HG03457 (cell line): Measurements from ENCODE around the gene STK11.
"Not testable (repeated sequence)": the region's sequence is repeated elsewhere in the genome, so short reads cannot be mapped to it uniquely, and the experiment has no call there.

Source experiments
- ATAC-seq: cut with Tn5 transposase; IDR thresholded peaks from one replicate; pipeline ENCODE4 v1.9.1; 2021; ENCODE audit warnings: moderate number of reproducible peaks; ENCODE audit not compliant: unreplicated experiment

STK11 gene

DNA sequence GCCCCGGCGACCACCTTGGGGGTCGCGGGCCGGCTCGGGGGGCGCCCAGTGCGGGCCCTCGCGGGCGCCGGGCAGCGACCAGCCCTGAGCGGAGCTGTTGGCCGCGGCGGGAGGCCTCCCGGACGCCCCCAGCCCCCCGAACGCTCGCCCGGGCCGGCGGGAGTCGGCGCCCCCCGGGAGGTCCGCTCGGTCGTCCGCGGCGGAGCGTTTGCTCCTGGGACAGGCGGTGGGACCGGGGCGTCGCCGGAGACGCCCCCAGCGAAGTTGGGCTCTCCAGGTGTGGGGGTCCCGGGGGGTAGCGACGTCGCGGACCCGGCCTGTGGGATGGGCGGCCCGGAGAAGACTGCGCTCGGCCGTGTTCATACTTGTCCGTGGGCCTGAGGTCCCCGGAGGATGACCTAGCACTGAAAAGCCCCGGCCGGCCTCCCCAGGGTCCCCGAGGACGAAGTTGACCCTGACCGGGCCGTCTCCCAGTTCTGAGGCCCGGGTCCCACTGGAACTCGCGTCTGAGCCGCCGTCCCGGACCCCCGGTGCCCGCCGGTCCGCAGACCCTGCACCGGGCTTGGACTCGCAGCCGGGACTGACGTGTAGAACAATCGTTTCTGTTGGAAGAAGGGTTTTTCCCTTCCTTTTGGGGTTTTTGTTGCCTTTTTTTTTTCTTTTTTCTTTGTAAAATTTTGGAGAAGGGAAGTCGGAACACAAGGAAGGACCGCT, 729 bp downstream of the STK11 start:
- no peak for ATAC-seq

DNA sequence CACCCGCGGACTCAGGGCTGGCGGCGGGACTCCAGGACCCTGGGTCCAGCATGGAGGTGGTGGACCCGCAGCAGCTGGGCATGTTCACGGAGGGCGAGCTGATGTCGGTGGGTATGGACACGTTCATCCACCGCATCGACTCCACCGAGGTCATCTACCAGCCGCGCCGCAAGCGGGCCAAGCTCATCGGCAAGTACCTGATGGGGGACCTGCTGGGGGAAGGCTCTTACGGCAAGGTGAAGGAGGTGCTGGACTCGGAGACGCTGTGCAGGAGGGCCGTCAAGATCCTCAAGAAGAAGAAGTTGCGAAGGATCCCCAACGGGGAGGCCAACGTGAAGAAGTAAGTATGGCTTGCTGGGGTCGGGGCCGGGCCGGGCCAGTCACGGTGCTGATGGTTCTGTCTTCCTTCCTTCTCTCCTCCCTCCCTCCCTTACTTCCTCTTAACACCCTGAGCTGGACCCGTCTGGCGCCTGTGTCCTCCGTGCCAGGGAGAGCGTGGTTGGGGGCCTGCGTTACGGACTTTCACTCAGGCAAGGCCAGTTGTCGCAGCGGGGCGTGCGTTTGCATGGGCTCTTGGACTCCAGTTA, 1.4 kb downstream of the STK11 start:
- no peak for ATAC-seq

DNA sequence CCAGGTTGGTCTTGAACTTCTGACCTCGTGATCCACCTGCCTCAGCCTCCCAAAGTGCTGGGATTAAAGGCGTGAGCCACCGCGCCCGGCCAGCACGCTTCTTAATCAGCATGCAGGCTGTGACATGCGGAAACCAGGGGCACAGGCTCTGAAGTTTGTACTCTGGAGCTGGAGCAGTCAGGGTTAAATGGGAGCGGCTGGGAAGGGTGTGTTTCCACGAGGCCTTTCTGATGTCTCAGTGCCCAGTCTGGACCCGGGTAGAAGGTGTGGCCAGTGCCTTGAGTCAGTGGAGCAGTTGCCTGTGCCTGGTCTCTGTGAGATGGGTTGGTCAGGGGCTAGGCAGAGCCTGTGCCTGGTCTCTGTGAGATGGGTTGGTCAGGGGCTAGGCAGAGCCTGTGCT, 3.3 kb downstream of the STK11 start:
- ATAC-seq, result not testable (repeated sequence)

DNA sequence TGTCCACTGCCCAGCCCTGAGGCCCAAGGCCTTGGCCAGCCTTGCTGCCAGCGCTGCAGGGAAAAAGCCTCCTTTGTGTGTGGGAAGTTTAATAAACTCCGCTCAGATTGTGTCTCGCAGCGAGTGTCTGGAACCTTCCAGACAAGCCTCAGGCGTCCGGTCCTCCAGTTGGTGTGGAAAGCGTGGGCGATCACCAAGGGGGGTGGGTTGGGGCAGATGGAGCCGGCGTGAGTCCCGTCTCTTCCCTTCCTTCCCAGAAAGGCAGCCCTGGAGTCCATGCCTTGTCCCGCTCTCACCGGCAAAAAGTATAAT, 4.6 kb downstream of the STK11 start:
- ATAC-seq, result no peak

DNA sequence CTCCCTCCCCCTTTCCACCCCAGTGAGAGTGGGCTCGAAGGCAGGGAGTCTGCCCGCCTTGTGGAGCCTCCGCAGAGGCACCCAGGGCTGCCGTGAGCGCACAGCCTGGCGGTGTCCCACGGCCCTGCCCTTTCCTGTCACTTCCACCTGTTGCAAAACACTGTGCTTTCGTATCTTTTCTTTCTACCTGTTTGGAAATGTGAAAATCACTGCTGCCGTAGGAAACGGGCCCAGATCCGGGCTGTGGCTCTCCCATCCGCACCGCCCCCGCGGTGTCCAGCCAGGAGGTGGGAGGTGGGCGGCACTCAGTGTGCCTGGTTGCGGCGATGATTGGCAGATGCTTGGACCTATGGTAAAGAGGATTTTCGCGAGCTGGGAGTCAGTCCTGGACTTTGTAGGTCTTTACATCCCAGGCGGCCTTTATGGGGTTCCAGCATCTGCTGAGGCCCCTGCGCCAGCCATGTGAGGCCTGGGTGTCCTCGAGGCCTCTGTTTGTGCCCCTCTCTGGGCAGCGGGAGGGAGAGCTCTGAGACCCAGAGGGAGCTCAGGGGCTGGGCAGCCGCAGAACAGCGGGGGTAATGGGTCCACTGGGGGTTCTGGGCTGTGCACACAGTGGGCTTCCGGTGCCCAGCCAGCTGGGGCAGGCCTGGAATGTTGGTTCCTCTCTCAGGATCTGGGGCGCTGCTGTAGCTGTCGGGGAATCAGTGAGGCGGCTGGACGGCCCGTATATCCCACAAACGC, 6.1 kb downstream of the STK11 start:
- ATAC-seq, result no peak

DNA sequence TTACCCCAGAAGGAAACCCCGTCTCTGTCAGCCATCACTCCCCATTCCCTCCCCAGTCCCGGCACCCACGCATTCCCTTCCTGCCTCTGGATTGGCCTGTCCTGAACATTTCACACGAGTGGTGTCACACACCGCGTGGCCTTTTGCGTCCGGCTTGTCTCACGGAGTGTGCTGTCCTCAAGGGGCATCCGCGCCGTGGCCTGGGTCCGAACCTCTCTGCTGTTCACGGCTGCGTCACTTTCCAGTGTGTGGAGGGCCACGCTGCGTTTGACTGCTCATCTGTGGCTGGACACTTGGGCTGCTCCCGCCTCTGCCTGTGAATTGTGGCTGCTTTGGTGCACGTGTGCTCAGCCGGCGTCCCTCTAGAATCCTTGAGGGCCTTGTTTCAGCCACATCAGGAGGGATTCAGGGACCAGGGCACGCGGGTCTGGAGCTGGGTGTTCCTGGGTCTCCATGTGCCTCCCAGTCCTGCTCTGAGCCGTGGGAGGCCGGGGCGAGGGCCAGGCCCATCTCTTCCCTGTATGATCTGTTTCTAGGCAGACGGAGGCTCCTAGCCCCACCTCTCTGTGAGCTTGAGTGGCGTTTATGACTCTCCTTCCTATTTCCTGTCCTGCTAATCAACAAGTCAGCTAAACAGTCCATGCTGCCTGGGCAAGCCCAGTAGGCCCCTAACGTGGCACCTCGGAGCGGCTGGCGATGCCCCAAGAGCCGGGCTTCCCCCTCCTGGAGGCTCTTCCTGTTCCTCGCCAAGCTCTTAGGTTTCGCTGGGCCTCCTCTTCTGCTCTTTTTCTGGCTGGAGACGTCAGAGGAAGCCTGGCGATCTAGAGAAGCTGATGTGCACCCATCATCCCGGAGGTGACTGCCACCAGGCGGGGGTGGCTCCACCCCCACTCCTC, 8.1 kb downstream of the STK11 start:
- ATAC-seq, result no peak

DNA sequence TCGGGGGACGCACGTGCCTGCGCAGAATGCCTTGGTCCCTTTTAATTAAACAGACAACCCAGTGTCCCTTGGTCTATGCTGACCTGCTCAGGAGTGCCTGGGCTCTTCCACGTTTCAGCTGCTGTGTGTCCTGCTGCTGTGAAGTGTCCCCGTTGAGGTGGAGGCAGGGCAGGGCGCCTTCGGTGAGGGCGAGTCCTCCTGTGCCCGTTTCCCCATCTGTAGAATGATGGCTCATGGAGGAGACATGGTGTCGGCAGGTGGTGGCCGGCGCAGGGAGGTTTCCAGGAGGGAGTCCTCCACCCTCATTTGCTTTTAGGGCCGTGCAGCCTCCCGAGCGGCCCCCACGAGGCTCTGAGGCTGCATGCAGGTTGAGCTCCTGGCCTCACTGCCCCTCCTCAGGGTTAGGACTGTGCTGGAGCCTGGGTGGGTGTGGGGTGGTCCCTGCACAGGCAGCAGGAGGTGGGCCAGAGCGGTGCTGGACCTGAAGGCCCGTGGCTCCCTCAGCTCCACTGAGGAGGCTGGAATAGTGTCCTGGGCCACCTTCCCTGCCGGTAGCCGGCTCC, 8.8 kb downstream of the STK11 start:
- ATAC-seq, result no peak

DNA sequence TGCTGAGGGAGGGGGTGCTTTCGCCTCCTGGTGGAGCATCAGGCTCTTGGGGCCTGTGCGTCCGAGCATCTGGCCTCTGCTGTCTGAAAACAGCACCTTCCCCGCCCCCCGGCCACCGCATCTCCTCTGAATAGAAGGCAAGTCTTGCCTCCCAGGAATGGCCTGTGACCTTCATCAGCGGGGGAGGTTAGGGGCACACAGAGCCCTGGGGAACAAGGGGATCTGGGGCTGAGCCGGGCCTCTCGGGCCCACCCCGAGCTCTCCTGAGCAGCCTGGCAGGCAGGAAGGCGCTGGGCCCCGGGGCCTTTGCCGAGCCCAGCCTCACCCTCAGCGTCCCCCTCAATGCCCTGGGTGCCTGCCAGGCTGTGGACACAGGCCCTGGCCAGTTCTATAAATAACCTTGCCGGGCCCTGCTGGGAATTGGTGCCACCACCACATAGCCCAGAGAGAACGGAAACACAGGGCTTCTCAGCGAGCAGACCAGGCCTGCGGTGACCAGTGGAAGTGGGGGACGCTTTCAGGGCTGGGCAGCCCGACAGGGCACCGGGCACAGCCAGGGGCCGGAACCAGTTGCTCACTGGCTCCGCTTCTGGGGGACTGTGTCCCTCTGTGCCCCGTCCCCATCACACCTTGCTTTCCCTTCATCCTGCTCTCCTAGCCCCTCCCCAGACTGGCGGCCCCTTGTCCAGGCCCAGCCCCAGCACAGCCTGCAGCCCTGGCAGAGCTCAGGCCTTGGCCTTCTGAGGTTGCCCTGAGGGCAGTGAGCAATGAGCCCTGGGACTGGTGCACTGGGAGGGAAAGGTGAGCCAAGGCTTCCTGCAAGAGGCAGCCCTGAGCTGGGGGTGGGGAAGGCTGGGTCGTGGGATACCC, 9.5 kb downstream of the STK11 start:
- no peak for ATAC-seq

DNA sequence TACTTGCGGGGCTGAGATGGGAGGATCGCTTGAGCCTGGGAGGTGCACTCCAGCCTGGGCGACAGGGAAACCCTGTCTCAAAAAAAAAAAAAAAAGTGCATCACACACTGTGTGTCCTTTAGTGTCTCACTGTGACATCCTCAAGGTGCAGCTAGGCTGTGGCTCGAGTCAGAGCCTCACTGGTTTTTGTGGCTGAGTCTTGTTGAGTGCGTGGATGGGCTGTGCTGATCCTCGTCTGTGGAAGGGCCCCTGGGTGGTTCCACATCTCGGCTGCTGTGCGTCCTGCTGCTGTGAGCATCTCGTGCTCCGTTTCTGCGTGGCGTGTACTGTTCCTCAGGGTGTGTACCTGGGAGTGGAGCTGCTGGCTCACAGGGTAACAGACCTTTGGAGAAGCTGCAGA, 11.2 kb downstream of the STK11 start:
- ATAC-seq, result no peak

DNA sequence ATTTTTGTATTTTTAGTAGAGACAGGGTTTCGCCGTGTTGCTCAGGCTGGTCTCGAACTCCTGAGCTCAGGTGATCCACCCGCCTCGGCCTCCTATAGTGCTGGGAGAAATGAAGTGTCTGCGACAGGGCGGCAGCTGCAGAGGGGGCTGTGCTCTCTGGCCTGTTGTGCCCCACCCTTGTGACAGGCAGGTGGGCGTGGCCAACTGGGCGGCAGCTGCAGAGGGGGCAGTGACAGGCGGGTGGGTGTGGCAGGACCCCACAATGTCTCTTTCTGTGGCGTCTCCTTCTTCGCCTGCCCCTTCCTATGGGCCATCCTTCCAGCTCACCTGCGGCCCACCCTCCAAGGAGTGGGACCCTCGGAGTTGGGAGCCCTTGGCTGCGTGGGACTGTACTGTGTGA, 11.8 kb downstream of the STK11 start:
- no peak for ATAC-seq

DNA sequence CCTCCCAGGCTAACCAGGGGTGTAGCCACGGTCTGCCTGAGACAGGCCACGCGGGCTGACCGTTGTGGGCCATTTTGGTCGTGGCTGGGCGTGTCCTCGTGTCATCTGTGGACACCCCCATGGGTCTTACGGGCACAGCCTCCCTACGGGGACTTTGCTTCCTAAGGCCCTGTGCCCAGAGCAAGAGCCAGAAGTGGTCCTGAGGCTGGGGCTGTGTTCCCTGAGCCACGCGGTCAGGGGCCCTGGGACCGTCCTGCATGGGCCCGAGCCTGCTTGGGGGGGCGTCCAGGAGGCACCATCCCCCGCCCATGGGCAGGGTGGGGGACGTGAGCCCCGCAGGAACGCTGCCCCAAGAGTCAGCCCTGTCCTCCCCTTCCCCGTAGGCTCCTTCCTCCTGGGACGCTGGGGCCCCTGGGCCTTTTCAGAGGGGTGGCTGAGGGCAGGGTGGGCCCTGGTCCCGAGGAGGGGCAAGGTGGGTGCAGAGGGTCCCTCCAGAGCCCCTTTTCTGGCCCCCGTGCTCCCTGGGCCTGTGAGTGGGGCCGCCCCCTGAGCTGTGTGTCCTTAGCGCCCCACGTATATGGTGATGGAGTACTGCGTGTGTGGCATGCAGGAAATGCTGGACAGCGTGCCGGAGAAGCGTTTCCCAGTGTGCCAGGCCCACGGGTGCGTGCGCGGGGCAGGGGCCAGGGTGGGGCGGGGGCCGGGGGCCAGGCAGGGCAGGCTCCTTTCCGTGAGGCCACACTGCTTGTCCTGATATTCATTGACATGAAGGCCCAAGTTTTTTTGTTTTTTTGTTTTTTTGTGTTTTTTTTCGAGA, 13.4 kb downstream of the STK11 start:
- ATAC-seq, result no peak

DNA sequence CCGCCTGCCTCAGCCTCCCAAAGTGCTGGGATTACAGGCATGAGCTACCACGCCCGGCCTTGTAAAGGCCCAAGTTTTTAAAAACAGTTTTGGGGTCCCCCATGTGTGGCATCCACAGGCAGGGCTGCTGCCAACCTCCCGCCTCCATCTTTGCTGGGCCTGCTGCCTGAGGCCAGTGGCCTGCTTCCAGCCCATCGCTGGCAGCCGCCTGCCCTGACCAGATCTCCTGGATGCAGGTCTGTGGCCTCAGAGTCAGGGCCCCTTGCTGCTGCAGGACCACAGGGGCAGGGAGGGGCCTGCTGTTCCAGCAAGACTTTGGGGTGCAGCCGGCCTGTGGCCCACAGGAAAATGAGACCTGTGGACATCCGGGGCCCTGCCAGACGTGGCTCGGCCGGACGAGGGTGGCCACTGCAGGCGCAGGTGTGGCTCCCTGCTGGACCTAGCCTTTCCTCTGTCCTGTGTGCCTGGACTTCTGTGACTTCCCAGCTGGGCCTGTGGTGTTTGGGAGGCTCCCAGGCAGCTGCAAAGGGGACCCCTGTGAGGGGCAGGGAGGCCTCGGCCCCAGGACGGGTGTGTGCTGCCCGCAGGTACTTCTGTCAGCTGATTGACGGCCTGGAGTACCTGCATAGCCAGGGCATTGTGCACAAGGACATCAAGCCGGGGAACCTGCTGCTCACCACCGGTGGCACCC, 14.4 kb downstream of the STK11 start:
- no peak for ATAC-seq

DNA sequence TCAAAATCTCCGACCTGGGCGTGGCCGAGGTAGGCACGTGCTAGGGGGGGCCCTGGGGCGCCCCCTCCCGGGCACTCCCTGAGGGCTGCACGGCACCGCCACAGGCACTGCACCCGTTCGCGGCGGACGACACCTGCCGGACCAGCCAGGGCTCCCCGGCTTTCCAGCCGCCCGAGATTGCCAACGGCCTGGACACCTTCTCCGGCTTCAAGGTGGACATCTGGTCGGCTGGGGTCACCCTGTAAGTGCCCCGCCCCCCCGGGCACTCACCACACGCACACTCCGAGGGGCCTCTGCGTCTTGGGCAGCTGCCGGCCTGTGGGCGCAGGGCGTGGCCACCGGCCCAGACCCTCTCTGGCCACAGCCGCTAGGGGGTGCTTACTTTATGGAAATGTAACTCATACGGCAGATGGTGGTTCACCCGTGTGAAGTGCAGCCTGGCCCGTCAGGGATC, 14.9 kb downstream of the STK11 start:
- ATAC-seq, result no peak

DNA sequence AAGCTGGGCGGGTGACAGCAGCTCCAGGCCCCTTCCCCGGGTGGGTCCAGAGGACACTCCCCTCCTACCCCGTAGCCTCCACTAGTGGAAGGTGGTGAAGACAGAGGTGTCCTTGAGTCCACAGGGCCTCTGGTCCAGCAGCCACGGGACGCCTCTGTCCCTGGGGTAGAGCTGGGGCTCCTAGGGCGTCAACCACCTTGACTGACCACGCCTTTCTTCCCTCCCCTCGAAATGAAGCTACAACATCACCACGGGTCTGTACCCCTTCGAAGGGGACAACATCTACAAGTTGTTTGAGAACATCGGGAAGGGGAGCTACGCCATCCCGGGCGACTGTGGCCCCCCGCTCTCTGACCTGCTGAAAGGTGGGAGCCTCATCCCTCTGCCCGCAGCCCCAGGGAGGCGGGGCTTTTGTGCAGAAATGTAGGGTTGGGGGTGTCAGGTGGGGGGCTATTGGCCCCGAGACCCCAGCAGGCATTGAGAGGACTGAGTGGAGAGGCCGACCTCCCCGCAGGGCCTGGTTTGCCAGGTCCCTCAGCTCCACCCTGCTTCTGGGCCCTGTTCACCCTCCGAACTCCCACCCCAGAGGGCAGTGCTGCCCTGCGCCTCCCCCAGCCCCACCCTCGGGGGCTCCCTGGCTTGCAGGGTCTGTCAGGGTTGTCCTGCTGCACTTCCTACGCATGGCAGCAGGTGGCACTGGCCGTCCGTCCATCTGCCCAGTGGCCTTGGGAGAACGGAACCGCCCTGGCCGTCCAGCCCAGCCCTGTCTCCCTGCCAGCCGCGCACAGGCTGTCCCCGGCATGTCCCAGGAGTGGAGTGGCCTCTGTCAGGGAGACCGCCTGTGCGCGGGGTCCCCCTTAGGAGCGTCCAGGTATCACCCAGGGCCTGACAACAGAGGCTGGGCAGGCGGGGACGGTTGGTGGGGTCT, 15.7 kb downstream of the STK11 start:
- no peak for ATAC-seq

DNA sequence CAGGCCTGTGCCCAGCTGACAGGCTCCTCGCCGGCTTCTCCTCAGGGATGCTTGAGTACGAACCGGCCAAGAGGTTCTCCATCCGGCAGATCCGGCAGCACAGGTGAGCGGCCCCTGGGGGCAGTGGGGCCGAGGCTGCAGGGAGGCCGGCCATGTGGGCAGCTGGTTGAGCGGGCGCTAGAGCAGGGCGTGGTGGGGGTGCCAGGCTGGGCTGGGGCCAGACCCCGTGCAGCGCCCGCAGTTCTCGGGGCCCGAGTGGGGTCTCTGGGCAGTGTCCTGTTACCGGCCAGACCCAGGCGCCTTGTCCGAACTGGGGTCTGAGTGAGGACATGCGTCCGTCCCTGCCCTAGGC, 16.3 kb downstream of the STK11 start:
- ATAC-seq, result no peak

DNA sequence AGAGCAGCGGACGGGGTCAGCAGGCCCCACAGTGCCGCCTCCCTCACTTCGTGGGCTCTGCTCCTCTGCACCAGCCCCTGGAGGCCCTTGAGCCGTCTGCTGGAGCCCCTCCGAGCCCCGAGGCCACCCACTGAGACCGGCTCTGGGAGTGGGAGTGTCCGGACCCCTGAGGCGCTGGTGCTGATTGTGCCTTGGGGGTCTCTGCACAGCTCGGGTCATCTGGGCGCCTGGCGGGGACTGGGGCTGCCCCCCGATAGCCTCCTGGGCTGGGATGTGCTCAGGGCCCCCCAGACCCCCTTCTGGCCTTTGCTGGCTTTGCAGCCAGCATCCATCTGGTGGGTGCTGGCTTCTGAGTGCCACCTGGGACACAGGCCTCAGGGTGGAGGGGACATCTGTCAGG, 16.8 kb downstream of the STK11 start:
- ATAC-seq, result no peak

DNA sequence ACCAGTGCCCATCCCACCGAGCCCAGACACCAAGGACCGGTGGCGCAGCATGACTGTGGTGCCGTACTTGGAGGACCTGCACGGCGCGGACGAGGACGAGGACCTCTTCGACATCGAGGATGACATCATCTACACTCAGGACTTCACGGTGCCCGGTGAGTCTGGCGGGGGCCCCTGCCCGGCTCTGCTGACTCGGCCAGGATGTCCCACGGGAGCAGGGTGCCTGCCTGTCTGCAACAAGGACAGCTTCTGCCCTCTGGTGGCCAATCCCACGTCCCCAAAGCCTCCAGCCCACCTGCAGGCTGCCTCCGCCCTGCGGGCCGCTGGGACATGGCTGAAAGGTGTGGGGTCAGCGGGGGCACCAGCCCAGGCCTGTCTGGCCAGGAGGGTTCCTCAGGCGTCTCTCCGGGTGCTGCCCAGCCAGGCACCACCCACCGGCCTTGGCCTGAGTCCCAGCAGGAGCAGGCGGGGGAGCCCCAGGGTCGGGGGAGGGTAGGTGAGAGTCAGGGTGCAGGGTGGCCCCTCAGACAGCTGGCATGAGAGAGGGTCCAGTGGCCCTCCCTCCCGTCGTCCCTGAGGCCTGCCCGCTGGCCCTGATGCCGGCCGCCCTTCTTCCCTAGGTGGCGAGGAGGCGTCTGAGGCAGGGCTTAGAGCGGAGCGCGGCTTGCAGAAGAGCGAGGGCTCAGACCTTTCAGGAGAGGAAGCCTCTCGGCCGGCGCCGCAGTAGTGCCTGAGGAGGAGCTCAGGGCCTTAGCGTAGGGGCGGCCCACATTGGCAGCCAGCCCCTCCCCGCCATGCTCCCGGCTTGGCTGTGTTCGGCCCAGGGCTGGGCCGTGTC, 17.7 kb downstream of the STK11 start:
- ATAC-seq, result no peak
